Activated CD8-positive, alpha-beta memory T cell treated with anti-CD3 and anti-CD28 coated beads, Interleukin-2, amount 50 U/mL, for 24 hours (primary cell): ENCODE measurements around the gene NAIP.
"Not testable (repeated sequence)": the region's sequence is repeated elsewhere in the genome, so short reads cannot be mapped to it uniquely, and the experiment has no call there.

Source experiments
- DNase-seq: peaks from one replicate; pipeline ENCODE4 v3.0.0-alpha.2; 2020; ENCODE audit errors: extremely low read depth

NAIP gene

GRCh38 chr5:71025289-71025953 lies at the start of gene NAIP:
Gene NAIP, minus strand, starts transcription at chr5:71025339. Its CDS starts 12,424 bp downstream, at chr5:71012915.
- not testable (repeated sequence) for DNase-seq

- not testable (repeated sequence) for DNase-seq
Observed at GRCh38 chr5:71067262-71067928, 42.3 kb upstream of the NAIP start, which contains the start of gene GTF2H2. Gene GTF2H2, minus strand, starts transcription at chr5:71067676. Its CDS starts 4,913 bp downstream, at chr5:71062763.

- DNase-seq: not testable (repeated sequence)
Observed at GRCh38 chr5:71061322-71061721, 36.2 kb upstream of the NAIP start.

DNA sequence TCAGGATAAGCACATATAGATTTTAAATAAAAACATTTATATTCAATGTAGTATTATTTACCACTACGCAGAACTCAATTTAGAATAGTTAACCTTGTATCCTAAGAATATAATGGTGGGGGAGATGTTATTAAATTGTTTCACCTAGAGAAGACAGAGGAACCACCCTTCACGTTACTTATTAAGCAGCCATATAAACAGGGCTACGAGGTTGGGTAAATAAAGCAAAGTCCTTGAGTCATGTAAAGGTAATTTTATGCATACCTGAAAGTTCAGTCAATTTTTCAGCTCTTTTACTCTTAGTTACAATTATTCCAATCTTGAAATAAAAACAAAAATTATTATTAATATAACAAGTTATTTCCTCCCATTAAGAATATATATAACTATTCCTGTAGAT lies 34.3 kb upstream of the NAIP start:
- DNase-seq: not testable (repeated sequence)

DNA sequence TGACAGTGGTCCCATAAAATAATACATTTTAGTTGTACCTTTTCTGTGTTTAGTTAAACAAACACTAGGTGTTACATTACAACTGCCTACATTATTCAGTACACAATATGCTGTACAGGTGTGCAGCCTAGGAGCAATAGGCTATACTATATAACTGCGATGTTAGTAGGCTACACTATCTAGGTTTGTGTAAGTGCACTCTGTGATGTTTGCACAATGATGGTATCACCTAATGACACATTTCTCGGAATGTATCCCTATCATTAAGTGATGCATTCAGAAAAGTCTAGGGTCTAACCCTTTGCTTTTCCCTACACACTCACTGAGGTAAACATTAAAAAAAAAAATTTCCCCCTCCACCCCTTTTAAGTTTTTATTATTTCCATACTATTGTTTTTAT lies 19.7 kb upstream of the NAIP start:
- not testable (repeated sequence) for DNase-seq

- DNase-seq: not testable (repeated sequence)
Observed at GRCh38 chr5:71044128-71044527, 19.0 kb upstream of the NAIP start.

- not testable (repeated sequence) for DNase-seq
Observed at GRCh38 chr5:71031046-71031776, 6.1 kb upstream of the NAIP start.

DNA sequence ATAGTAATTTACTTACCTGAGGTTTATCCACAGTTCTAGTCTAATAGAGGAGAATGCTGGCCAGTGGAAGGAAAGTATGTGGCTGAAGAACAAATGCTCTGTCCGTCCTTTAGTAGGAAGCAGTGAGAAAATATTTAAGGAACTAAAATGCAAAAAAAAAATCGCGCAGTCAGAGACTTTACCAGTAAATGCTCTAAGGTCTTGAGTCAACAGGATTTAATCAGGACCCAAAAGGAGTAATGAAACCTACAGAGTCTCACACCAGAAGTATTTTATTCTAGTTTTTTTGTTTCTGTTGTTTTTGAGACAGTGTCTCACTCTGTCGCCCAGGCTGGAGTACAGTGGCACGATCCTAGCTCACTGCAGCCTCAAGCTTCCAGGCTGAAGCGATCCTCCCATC lies 4.5 kb downstream of the NAIP start:
- not testable (repeated sequence) for DNase-seq

- DNase-seq: not testable (repeated sequence)
Observed at GRCh38 chr5:71018376-71019005, 6.6 kb downstream of the NAIP start.

DNA sequence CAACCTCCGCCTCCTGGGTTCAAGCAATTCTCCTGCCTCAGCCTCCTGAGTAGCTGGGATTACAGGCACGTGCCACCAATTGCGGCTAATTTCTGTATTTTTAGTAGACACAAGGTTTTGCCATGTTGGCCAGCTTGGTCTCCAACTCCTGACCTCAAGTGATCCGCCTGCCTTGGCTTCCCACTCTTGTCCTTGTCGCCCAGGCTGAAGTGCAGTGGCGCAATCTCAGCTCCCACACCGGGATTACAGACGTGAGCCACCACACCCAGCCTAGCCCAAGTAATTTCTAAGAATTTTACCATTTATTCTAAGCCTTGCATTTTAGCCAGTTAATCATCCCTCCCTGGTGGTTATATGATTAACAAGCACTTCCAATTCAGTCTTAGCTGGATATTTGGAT lies 11.0 kb downstream of the NAIP start:
- no peak for DNase-seq

- no peak for DNase-seq
Observed at GRCh38 chr5:71013575-71013974, 11.6 kb downstream of the NAIP start.

DNA sequence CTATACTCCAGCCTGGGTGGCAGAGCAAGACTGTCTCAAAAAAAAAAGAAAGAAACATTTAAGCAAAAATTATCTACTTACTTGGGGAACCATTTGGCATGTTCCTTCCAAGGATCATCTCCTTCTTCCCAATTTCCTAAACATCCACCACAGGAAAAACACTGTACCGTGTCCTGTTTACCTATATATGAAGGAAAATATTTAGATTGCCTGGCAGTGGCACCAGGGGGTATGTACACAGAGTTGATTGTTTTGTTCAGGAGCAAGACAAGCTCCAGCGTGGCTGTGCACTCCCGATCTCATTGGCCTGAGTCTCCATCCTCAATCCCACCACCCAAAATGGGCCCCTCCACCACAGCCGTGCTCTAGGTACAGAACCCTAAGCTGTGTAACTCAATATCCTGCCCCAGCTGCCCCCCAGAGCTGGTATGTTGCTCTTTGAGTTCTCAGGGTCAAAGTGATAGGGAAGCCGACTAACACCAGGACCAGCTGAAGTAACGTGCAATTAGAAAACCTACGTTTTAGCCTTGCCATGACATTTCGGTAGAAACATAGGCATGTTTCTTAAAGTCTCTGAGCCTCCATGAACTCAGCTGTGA lies 13.8 kb downstream of the NAIP start:
- DNase-seq: no peak

GRCh38 chr5:71006983-71007382 lies 18.2 kb downstream of the NAIP start:
- not testable (repeated sequence) for DNase-seq

DNA sequence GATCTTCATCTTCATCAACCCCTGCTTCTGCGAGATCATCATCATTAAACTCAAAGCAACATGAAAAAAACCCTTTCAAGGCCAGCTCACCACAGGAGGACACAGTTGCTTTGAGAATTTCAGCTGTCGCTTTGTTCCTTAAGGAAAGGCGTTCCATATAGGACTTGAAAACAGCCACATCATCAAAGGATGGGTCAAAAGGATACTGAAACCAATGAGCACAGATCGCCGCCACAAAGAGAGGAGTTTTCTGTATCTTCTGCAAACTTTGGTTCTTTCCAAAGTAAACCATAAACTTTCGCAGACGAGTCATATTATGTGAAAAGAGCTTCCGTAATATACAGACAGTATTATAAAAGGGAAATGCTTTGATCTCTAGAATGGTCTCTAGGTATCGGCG lies 40.3 kb downstream of the NAIP start:
- DNase-seq: not testable (repeated sequence)

DNA sequence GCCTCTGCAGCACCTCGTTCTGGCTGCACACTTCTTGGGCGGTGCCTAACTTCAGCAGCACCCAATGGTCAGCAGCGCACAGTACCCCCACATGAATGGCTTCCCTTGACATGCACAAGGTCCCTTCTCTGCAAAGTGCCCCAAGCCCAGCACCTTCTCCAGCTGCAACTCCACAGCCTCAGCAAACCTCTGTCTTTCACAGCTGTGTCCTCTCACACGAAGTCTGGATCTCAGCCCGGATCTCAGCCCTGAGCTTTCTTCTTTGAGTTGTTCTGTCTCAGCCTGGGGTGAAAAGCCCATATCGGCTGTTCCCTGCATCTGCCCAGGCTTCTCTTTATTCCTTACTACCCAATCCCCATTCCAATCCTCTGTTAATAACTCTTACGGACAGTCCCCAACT lies 57.9 kb downstream of the NAIP start:
- not testable (repeated sequence) for DNase-seq

- DNase-seq: not testable (repeated sequence)
Observed at GRCh38 chr5:70964531-70964930, 60.6 kb downstream of the NAIP start.

- not testable (repeated sequence) for DNase-seq
Observed at GRCh38 chr5:70953068-70953467, 72.1 kb downstream of the NAIP start.

- DNase-seq: not testable (repeated sequence)
Observed at GRCh38 chr5:70932560-70932959, 92.6 kb downstream of the NAIP start.

- DNase-seq: not testable (repeated sequence)
Observed at GRCh38 chr5:70931709-70932368, 93.3 kb downstream of the NAIP start.

- not testable (repeated sequence) for DNase-seq
Observed at GRCh38 chr5:70925211-70925562, 100.0 kb downstream of the NAIP start.
